Gastrocnemius medialis (tissue), 4 donors: ENCODE data around the gene FEM1A. TPM values are rescaled to one million over a fixed set of nuclear protein-coding genes. Genes with fewer than 3 reads are reported as not detected.

Experiments used
- ATAC-seq, 2 donors: fragments of 150-250 bp; one replicate each; pipeline ENCODE4 v1.9.1; 2016
- DNase-seq, 2 donors: peaks; one replicate each; pipeline ENCODE4 v3.0.0-alpha.2; 2019
- H3K27ac ChIP-seq, 4 donors: fragments of 200-600 bp; sonication (generic); 1 replicate in 1 of 4; 2 replicates in 3 of 4; pipeline ENCODE4 v1.5.1; 2016 to 2018; ENCODE audit warnings: mild to moderate bottlenecking in 2 of 4, moderate library complexity in 1 of 4
- H3K27me3 ChIP-seq, 3 donors: fragments of 200-600 bp; sonication (generic) in 2 of 3; 1 replicate in 1 of 3; 2 replicates in 2 of 3; pipeline versions ENCODE4 v1.5.1 to v1.6.0; 2016 to 2019; ENCODE audit warnings: mild to moderate bottlenecking in 1 of 3, moderate library complexity in 1 of 3
- H3K36me3 ChIP-seq, 2 donors: fragments of 200-600 bp; sonication (generic) in 1 of 2; one replicate each; pipeline ENCODE4 v1.5.1; 2017 to 2018
- H3K4me1 ChIP-seq, 2 donors: fragments of 200-600 bp; sonication (generic) in 1 of 2; one replicate each; pipeline ENCODE4 v1.5.1; 2016 to 2017; ENCODE audit warnings: mild to moderate bottlenecking in 2 of 2
- H3K4me3 ChIP-seq, 4 donors: fragments of 200-600 bp; sonication (generic) in 3 of 4; 1 replicate in 1 of 4; 2 replicates in 3 of 4; pipeline ENCODE4 v1.5.1; 2016 to 2019; ENCODE audit warnings: mild to moderate bottlenecking in 2 of 4
- H3K9me3 ChIP-seq, 3 donors: fragments of 200-600 bp; sonication (generic) in 2 of 3; 1 replicate in 1 of 3; 2 replicates in 2 of 3; pipeline ENCODE4 v1.5.1; 2016 to 2019
- CTCF ChIP-seq, 5 experiments: fragments of 450-650 bp in 3 of 5; fragments of 200-600 bp in 2 of 5; sonication (generic) in 2 of 5; IDR thresholded peaks in 4 of 5; conservative IDR thresholded peaks in 1 of 5; 1 replicate in 4 of 5; 2 replicates in 1 of 5; pipeline ENCODE4 v1.5.1; 2016 to 2019; ENCODE audit warnings: antibody characterized with exemption in 5 of 5, mild to moderate bottlenecking in 3 of 5, moderate library complexity in 3 of 5
- POLR2A ChIP-seq, 2 donors: fragments of 450-650 bp; IDR thresholded peaks; one replicate each; pipeline ENCODE4 v1.6.1; 2017; ENCODE audit warnings: antibody characterized with exemption in 2 of 2, mild to moderate bottlenecking in 2 of 2, moderate library complexity in 2 of 2
- in situ Hi-C, 4 donors: fragments of 200-750 bp; cut with MboI; loops; one replicate each; pipeline versions ENCODE4 v1.15.0 to v1.8.0; 2017; ENCODE audit warnings: low sequenced_read_pairs in 4 of 4
- intact Hi-C: fragments of 100-400 bp; cut with DNase I; formaldehyde crosslinking; loops from one replicate; pipeline ENCODE4 v1.15.1; 2023; ENCODE audit warnings: low total_unique reads
- total RNA-seq, 4 donors: library from RNA; depleted of rRNA; stranded (reverse); fragments of >200 nt; gene quantifications; one replicate each; pipeline versions ENCODE4 v1.1.0 to v1.2.3, GENCODE V29; 2016

The FEM1A gene
- total RNA-seq, 4 donors from 2014 or later = 246 to 360 (median 300) TPM

GRCh38 chr19:4772566-4772965 is 19.0 kb upstream of the FEM1A start:
- TF ChIP-seq CTCF (IDR thresholded peaks at IDR 0.05 in 4 of 5, conservative IDR thresholded peaks at IDR 0.05 in 1 of 5) (no peak), POLR2A (IDR thresholded peaks at IDR 0.05) (no peak)
- Histone ChIP-seq H3K36me3 (no peaks in the 10 kb centered on the region), H3K27me3 (no peaks in the 10 kb centered on the region), H3K4me1 (no peaks in the 10 kb centered on the region), H3K4me3 (no peak overlapping the region), H3K9me3 (no peaks in the 10 kb centered on the region), H3K27ac (no peak overlapping the region)
- DNase-seq = no peak
- intact Hi-C loops = loop anchor here (2.0 to 10.0 kb wide), 2 partner anchors 66 to 218 kb away; partner anchors contain the start of gene SEMA6B
- in situ Hi-C loops = no loop called here
- ATAC-seq = no peak

GRCh38 chr19:4773047-4773640 is 18.4 kb upstream of the FEM1A start:
- H3K27ac ChIP-seq = no peak overlapping the region
- H3K4me1 ChIP-seq = no peaks in the 10 kb centered on the region
- in situ Hi-C loops (no loop called here), intact Hi-C loops (loop anchor here (2.0 to 10.0 kb wide), 2 partner anchors 66 to 218 kb away; partner anchors contain the start of gene SEMA6B)
- H3K36me3 ChIP-seq = no peaks in the 10 kb centered on the region
- no peaks in the 10 kb centered on the region for H3K27me3 ChIP-seq
- DNase-seq (no peak), ATAC-seq (no peak)
- TF ChIP-seq POLR2A (IDR thresholded peaks at IDR 0.05) (no peak), CTCF (IDR thresholded peaks at IDR 0.05 in 4 of 5, conservative IDR thresholded peaks at IDR 0.05 in 1 of 5) (no peak)
- H3K4me3 ChIP-seq = no peak overlapping the region
- no peaks in the 10 kb centered on the region for H3K9me3 ChIP-seq

GRCh38 chr19:4774136-4774535 is 17.4 kb upstream of the FEM1A start:
- no peak for DNase-seq
- intact Hi-C loops (loop anchor here (10.0 kb wide), 1 partner anchor 219 kb away; the partner anchor contains the start of gene SEMA6B), in situ Hi-C loops (no loop called here)
- H3K27ac ChIP-seq = no peak overlapping the region
- H3K27me3 ChIP-seq = no peaks in the 10 kb centered on the region
- no peaks in the 10 kb centered on the region for H3K36me3 ChIP-seq
- no peaks in the 10 kb centered on the region for H3K4me1 ChIP-seq
- ATAC-seq = no peak
- no peak overlapping the region for H3K4me3 ChIP-seq
- TF ChIP-seq POLR2A (IDR thresholded peaks at IDR 0.05) = no peak
- no peak for TF ChIP-seq CTCF (IDR thresholded peaks at IDR 0.05 in 4 of 5, conservative IDR thresholded peaks at IDR 0.05 in 1 of 5)
- H3K9me3 ChIP-seq = no peaks in the 10 kb centered on the region

- Histone ChIP-seq H3K4me3 (no peak overlapping the region), H3K27me3 (no peaks in the 10 kb centered on the region), H3K4me1 (no peaks in the 10 kb centered on the region), H3K36me3 (no peaks in the 10 kb centered on the region), H3K27ac (no peak overlapping the region), H3K9me3 (no peaks in the 10 kb centered on the region)
- no peak for TF ChIP-seq CTCF (IDR thresholded peaks at IDR 0.05 in 4 of 5, conservative IDR thresholded peaks at IDR 0.05 in 1 of 5)
- TF ChIP-seq POLR2A (IDR thresholded peaks at IDR 0.05) = no peak
- in situ Hi-C loops = no loop called here
- ATAC-seq (no peak), DNase-seq (no peak)
- intact Hi-C loops = loop anchor here (10.0 kb wide), 1 partner anchor 221 kb away; the partner anchor contains the start of gene SEMA6B
Measured at GRCh38 chr19:4775627-4776152, 15.8 kb upstream of the FEM1A start.
